GM12801 (cell line): ENCODE measurements around the gene COL6A1.

ENCODE experiments used
- TF ChIP-seq, protein P1 (sequence below): IDR thresholded peaks from one replicate; pipeline ENCODE4 v1.5.1; 2011; ENCODE audit warnings: control low read depth; ENCODE audit not compliant: insufficient read length; ENCODE audit errors: extremely low read depth

COL6A1 gene

DNA sequence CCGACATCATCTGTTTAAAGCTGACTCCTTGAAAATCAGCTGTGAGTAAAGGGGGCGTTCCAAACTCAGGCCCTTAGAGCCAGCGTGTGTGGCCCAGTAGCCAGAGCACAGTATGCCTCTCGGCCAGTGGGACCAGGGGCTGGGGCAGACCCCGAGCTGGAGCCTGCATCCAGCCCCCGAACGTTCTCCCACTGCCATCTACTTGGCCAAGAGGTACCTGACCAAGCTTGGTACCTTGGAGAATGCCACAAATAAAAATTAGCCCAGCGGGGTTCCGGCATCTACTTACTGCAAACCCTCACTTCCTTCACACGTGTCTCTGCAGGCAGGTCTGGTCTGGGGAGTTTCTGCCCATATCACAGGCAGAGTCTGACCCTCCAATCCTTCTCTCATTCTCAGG lies 59.6 kb downstream of the COL6A1 start:
- TF ChIP-seq, protein P1, sequence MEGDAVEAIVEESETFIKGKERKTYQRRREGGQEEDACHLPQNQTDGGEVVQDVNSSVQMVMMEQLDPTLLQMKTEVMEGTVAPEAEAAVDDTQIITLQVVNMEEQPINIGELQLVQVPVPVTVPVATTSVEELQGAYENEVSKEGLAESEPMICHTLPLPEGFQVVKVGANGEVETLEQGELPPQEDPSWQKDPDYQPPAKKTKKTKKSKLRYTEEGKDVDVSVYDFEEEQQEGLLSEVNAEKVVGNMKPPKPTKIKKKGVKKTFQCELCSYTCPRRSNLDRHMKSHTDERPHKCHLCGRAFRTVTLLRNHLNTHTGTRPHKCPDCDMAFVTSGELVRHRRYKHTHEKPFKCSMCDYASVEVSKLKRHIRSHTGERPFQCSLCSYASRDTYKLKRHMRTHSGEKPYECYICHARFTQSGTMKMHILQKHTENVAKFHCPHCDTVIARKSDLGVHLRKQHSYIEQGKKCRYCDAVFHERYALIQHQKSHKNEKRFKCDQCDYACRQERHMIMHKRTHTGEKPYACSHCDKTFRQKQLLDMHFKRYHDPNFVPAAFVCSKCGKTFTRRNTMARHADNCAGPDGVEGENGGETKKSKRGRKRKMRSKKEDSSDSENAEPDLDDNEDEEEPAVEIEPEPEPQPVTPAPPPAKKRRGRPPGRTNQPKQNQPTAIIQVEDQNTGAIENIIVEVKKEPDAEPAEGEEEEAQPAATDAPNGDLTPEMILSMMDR: no peak

DNA sequence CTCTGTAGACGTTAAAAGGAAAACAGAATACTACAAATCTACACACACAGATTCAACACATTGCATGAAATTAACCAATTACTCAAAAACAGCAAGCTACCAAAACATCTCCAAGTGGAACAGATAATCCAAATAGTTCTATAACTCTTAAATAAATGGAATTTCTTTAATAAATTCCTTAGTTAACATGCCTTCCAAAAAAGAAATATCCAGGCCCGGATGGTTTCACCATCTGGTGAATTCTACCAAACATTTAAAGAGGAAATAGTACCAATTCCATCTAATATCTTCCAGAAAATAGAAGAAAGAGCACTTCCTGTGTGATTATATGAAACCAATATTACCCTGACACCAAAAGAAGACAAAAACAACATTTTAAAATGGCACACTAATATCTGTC lies 63.6 kb downstream of the COL6A1 start:
- TF ChIP-seq, protein P1: no peak

DNA sequence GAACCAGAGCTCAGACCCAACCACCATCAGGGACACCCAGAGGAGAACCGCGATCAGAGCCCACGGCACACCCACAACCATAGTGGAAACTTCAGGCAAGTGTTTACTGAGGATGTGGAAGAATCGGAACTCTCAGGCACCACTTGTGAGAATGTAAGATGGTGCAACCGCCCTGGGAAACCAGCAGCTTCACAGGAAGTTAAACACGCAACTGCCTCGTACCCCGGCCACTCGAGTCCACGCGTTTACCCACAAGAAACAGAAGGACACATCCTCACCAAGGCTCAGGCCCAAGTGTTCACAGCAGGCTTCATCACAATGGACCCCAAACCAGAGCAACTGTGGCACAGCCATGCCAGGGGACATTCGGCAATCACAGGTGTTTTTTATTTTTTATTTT lies 64.9 kb downstream of the COL6A1 start:
- TF ChIP-seq, protein P1: no peak

DNA sequence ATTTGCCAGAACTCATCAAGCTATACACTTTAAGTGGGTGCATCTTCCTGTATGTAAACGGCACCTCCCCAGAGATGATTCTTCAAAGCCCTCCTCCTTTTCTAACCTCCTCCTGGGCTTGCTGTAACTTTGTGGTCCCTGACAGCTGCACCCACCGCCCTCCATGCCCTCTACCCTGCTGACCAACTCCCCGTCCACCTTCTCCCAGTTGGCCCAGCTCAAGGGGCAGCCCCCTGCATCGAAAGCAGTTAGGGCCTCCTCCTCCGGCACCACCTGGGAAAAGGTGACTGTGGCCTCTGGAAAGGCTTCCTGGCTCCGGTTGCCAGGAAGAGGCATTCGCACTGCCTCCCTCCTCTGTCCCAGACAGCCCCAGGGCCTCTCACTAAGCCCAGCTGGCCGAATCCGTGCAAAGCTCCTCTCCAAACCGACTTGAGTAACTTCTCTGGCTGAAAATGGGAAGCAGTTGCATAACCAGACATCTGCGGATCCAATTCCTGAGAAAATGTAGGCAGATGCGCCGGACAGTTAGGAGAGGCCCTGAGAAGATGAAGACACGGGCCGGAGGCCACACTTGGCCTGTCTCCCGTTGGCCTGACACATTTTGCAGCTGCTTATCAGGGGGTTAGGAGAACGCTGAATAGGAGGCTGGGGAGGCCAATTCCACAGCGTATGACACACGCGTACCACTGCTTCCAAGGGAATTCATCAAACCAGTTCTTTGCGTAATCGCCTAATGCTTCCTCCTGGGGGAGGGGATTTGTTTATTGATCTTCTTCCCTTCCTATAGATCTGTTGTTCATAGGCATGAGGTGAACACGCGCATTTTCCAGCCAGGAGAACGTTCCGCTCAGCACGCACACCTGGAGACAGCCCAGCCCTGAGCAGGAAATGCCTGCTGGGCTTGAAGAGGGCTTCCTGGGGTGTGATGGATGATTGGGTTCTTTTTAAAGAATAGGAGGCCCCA lies 67.6 kb downstream of the COL6A1 start:
- TF ChIP-seq, protein P1: no peak

DNA sequence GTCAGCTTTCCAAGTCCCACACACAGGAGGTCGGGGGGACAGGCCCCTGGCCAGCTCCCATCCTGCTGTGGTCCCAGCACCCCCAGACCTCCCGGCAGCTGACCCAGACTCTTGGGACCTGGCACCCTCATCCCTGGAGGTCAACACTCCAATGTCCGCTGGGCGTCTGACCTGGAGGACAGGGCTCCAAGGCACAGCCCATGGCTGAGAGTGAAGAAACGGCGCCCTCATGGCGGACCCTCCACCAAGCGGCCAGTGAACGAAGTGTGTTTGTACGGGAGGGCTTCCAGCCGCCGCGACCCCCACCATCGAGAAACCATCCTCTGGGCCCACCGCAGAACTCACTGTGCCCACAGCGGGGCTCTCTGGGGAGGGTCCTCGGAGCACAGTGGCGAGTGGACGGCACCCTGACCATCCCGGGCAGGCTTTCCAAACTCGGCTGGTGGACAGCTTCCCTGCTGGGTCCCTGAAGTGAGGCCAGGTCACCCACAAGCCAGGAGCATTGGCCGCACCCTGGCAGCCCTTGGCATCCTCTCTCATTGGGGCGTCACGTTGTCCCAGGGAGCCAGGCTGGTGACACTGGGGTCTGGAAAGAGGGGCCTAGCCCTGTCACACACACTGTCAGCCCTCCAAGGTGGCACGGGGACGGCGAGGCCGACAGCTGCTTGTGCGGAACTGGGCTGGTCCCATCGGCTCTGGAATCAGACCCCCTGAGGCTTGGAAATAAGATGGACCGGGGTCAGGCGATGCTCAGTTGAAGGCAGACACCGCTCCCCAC lies 68.5 kb downstream of the COL6A1 start:
- TF ChIP-seq, protein P1: no peak

DNA sequence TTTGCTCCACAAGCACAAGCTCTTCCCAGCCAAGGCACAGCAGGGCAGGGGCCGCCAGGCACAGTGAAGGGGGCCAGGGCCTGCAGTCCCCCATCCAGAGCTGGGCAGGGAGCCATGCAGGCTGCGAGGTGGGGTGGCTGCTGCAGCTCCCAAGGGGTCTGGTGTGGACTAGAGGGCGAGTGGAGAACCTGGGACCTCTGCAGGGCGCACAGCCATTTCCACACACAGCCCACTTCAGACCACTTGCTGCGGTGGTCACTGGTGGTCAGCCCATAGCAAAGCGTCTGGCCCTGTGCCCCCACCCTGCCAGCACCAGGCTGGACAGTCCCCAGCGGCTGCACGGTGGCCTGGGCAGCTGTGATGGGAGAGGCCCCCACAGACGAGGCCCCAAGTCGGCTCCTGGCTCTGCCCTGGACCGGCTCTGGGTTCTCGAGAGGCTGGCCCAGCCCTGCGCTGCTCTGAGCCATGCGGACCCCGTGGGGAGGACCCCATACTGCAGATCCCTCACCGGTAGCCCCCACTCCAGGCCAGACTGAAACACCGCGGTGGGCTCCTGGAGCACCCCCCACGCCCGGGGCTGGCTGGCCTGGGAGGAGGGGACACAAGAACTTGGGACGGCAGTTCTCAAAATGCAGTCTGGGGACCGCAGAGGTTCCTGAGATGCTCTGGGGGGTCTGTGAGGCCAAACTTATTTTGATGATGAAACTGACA lies 69.3 kb downstream of the COL6A1 start:
- TF ChIP-seq, protein P1: no peak

DNA sequence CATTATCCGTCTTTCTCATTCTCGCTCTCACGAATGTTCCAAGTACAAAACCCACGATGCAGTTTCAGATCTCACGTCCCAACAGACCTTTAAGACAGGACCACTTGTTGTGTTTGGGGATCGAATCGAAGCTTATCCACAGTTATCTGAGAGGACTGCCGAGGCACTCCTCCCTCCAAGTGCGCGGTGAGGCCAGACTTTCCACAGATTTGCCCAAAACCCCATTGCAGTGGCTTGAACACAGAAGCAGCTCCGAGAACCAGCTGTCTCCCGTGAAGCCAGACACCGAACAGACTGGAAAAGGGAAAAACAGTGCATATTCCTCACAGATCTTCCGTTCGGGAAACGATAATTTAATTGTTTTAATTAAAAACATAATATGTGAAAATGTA lies 69.8 kb downstream of the COL6A1 start:
- TF ChIP-seq, protein P1: no peak
